ENCODE data around the gene CLRN2.

CLRN2 gene

GRCh38 chr4:17526695-17527477, 11.9 kb downstream of the CLRN2 start:
- Histone ChIP-seq H3K36me3 (ENCODE audit: control insufficient read depth in 1 of 2, insufficient read depth in 2 of 2, low read depth in 1 of 2, low read length in 2 of 2) (no peaks in the 10 kb centered on the region), H3K4me3 (ENCODE audit: insufficient read depth in 1 of 2, low read depth in 1 of 2, low read length in 2 of 2) (no peak overlapping the region), H3K4ac (ENCODE audit: low read depth in 1 of 2, low read length in 2 of 2) (no peak overlapping the region), H2AK5ac (ENCODE audit: low read length, severe bottlenecking) (no peak overlapping the region), H3K27ac (ENCODE audit: low read length, poor library complexity, severe bottlenecking) (no peak overlapping the region), H3K27me3 (ENCODE audit: control insufficient read depth in 1 of 2, insufficient read depth in 1 of 2, low read length in 2 of 2) (peaks cover 7 to 45% of the 10 kb centered on the region in 2 experiments), H3K23ac (ENCODE audit: low read length in 2 of 2) (no peak overlapping the region), H3K9ac (ENCODE audit: low read length) (no peak overlapping the region), H3K4me1 (ENCODE audit: control insufficient read depth, insufficient read depth, low read depth, low read length) (peaks cover 2% of the 10 kb centered on the region), H2BK120ac (ENCODE audit: low read depth, low read length) (no peak overlapping the region), H3K9me3 (ENCODE audit: control insufficient read depth, low read length) (no peaks in the 10 kb centered on the region), H2AFZ (ENCODE audit: low read depth, low read length) (no peak overlapping the region), H2BK12ac (ENCODE audit: low read length in 2 of 2) (no peak overlapping the region), H3K18ac (ENCODE audit: low read depth in 1 of 2, low read length in 2 of 2) (no peak overlapping the region), H2BK5ac (ENCODE audit: low read depth, low read length, poor library complexity, severe bottlenecking) (no peak overlapping the region), H2BK15ac (ENCODE audit: low read depth, poor library complexity, severe bottlenecking) (no peak overlapping the region), H4K8ac (ENCODE audit: low read length) (no peak overlapping the region), H4K91ac (ENCODE audit: low read length) (no peak overlapping the region), H3K4me2 (ENCODE audit: low read length, poor library complexity, severe bottlenecking) (no peak overlapping the region), H3K14ac (ENCODE audit: low read length in 2 of 2) (no peak overlapping the region), H3K79me1 (replicated peaks; ENCODE audit: low read length, poor library complexity, severe bottlenecking) (no peaks in the 10 kb centered on the region)
- 87% methylated on average over 26 of the region's 27 CpGs for WGBS
- peak; percentile 25 for DNase-seq

DNA sequence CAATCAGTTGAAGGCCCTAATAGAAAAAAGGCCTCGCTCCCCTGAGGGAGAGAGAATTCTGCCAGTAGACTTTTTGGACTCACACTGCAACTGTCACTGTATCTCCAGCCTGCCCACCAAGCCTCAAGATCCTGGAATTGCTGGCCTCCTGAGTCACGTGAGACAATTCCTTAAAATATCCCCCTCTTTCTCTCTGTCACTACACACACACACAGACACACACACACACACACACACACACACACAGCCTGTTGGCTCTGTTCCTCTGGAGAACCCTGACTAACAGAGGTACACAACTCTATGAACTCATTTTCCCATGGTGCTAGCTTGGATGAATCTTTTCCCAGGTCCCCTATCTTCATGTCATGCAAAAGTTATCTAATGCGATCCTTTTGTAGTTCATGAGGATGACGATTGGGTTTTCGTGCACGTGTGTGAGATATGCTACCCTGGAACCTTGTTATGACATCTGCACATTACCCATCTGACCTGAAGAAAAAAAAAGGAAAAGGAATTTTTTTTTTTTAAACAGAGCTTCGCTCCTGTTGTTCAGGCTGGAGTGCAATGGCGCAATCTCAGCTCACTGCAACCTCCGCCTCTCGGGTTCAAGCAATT, 13.7 kb downstream of the CLRN2 start:
- no peak for DNase-seq
- Histone ChIP-seq H4K8ac (ENCODE audit: low read length) (no peak overlapping the region), H2BK12ac (ENCODE audit: low read length in 2 of 2) (no peak overlapping the region), H3K9me3 (ENCODE audit: control insufficient read depth, low read length) (no peaks in the 10 kb centered on the region), H2AFZ (ENCODE audit: low read depth, low read length) (no peak overlapping the region), H3K14ac (ENCODE audit: low read length in 2 of 2) (no peak overlapping the region), H3K36me3 (ENCODE audit: control insufficient read depth in 1 of 2, insufficient read depth in 2 of 2, low read depth in 1 of 2, low read length in 2 of 2) (no peaks in the 10 kb centered on the region), H3K23ac (ENCODE audit: low read length in 2 of 2) (no peak overlapping the region), H2BK120ac (ENCODE audit: low read depth, low read length) (no peak overlapping the region), H3K4me1 (ENCODE audit: control insufficient read depth, insufficient read depth, low read depth, low read length) (peaks cover 3% of the 10 kb centered on the region), H3K27ac (ENCODE audit: low read length, poor library complexity, severe bottlenecking) (no peak overlapping the region), H3K4ac (ENCODE audit: low read depth in 1 of 2, low read length in 2 of 2) (no peak overlapping the region), H3K4me2 (ENCODE audit: low read length, poor library complexity, severe bottlenecking) (no peak overlapping the region), H3K79me1 (replicated peaks; ENCODE audit: low read length, poor library complexity, severe bottlenecking) (no peaks in the 10 kb centered on the region), H3K27me3 (ENCODE audit: control insufficient read depth in 1 of 2, insufficient read depth in 1 of 2, low read length in 2 of 2) (peaks cover 7 to 34% of the 10 kb centered on the region in 2 experiments), H4K91ac (ENCODE audit: low read length) (no peak overlapping the region), H2BK15ac (ENCODE audit: low read depth, poor library complexity, severe bottlenecking) (no peak overlapping the region), H3K4me3 (ENCODE audit: insufficient read depth in 1 of 2, low read depth in 1 of 2, low read length in 2 of 2) (no peak overlapping the region), H3K9ac (ENCODE audit: low read length) (no peak overlapping the region), H2BK5ac (ENCODE audit: low read depth, low read length, poor library complexity, severe bottlenecking) (no peak overlapping the region), H3K18ac (ENCODE audit: low read depth in 1 of 2, low read length in 2 of 2) (no peak overlapping the region), H2AK5ac (ENCODE audit: low read length, severe bottlenecking) (no peak overlapping the region)
- 91% methylated on average over 10 of the region's 10 CpGs for WGBS

- peaks cover 5 to 19% of the 10 kb centered on the region in 2 experiments for H3K27me3 ChIP-seq (ENCODE audit: control insufficient read depth in 1 of 2, insufficient read depth in 1 of 2, low read length in 2 of 2)
- no peak overlapping the region for H2AK5ac ChIP-seq (ENCODE audit: low read length, severe bottlenecking)
- H3K4me3 ChIP-seq (ENCODE audit: insufficient read depth in 1 of 2, low read depth in 1 of 2, low read length in 2 of 2) = no peak overlapping the region
- no peaks in the 10 kb centered on the region for H3K79me1 ChIP-seq (replicated peaks; ENCODE audit: low read length, poor library complexity, severe bottlenecking)
- H2AFZ ChIP-seq (ENCODE audit: low read depth, low read length) = no peak overlapping the region
- no peaks in the 10 kb centered on the region for H3K36me3 ChIP-seq (ENCODE audit: control insufficient read depth in 1 of 2, insufficient read depth in 2 of 2, low read depth in 1 of 2, low read length in 2 of 2)
- no peak for DNase-seq
- H3K23ac ChIP-seq (ENCODE audit: low read length in 2 of 2) = no peak overlapping the region
- H2BK12ac ChIP-seq (ENCODE audit: low read length in 2 of 2) = no peak overlapping the region
- H2BK5ac ChIP-seq (ENCODE audit: low read depth, low read length, poor library complexity, severe bottlenecking) = no peak overlapping the region
- no peak overlapping the region for H3K9ac ChIP-seq (ENCODE audit: low read length)
- H2BK15ac ChIP-seq (ENCODE audit: low read depth, poor library complexity, severe bottlenecking) = no peak overlapping the region
- peaks cover 2% of the 10 kb centered on the region for H3K4me1 ChIP-seq (ENCODE audit: control insufficient read depth, insufficient read depth, low read depth, low read length)
- H3K4ac ChIP-seq (ENCODE audit: low read depth in 1 of 2, low read length in 2 of 2) = no peak overlapping the region
- no peak overlapping the region for H3K14ac ChIP-seq (ENCODE audit: low read length in 2 of 2)
- no peaks in the 10 kb centered on the region for H3K9me3 ChIP-seq (ENCODE audit: control insufficient read depth, low read length)
- no peak overlapping the region for H3K27ac ChIP-seq (ENCODE audit: low read length, poor library complexity, severe bottlenecking)
- H4K8ac ChIP-seq (ENCODE audit: low read length) = no peak overlapping the region
- 71% methylated on average over 5 of the region's 8 CpGs for WGBS
- no peak overlapping the region for H3K18ac ChIP-seq (ENCODE audit: low read depth in 1 of 2, low read length in 2 of 2)
- no peak overlapping the region for H2BK120ac ChIP-seq (ENCODE audit: low read depth, low read length)
- H4K91ac ChIP-seq (ENCODE audit: low read length) = no peak overlapping the region
- H3K4me2 ChIP-seq (ENCODE audit: low read length, poor library complexity, severe bottlenecking) = no peak overlapping the region
Measured at GRCh38 chr4:17531538-17532285, 16.7 kb downstream of the CLRN2 start.

DNA sequence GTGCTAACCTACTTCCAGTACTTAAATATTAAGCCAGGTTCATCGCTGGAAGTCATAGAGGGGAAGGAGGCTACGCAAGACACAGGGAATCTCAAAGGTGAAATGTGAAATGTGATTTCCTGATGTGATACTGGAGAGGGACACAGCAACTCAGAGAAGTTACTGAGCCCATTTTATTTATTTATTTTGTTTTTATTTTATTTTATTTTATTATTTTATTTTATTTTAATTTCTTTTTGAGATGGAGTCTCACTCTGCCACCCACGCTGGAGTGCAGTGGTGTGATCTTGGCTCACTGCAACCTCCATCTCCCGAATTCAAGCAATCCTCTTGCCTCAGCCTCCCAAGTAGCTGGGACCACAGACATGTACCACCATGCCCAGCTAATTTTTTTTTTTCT, 19.7 kb downstream of the CLRN2 start:
- H3K4me3 ChIP-seq (ENCODE audit: insufficient read depth in 1 of 2, low read depth in 1 of 2, low read length in 2 of 2) = no peak overlapping the region
- no peak overlapping the region for H3K14ac ChIP-seq (ENCODE audit: low read length in 2 of 2)
- 89% methylated on average over 4 of the region's 4 CpGs for WGBS
- H3K27ac ChIP-seq (ENCODE audit: low read length, poor library complexity, severe bottlenecking) = no peak overlapping the region
- H2AK5ac ChIP-seq (ENCODE audit: low read length, severe bottlenecking) = no peak overlapping the region
- no peak overlapping the region for H3K4me2 ChIP-seq (ENCODE audit: low read length, poor library complexity, severe bottlenecking)
- peaks cover 0 to 4% of the 10 kb centered on the region in 2 experiments for H3K27me3 ChIP-seq (ENCODE audit: control insufficient read depth in 1 of 2, insufficient read depth in 1 of 2, low read length in 2 of 2)
- no peak overlapping the region for H2BK15ac ChIP-seq (ENCODE audit: low read depth, poor library complexity, severe bottlenecking)
- no peak overlapping the region for H3K9ac ChIP-seq (ENCODE audit: low read length)
- no peak for DNase-seq
- no peaks in the 10 kb centered on the region for H3K79me1 ChIP-seq (replicated peaks; ENCODE audit: low read length, poor library complexity, severe bottlenecking)
- no peak overlapping the region for H3K18ac ChIP-seq (ENCODE audit: low read depth in 1 of 2, low read length in 2 of 2)
- no peak overlapping the region for H2BK12ac ChIP-seq (ENCODE audit: low read length in 2 of 2)
- peaks cover 2% of the 10 kb centered on the region for H3K4me1 ChIP-seq (ENCODE audit: control insufficient read depth, insufficient read depth, low read depth, low read length)
- no peaks in the 10 kb centered on the region for H3K36me3 ChIP-seq (ENCODE audit: control insufficient read depth in 1 of 2, insufficient read depth in 2 of 2, low read depth in 1 of 2, low read length in 2 of 2)
- H3K9me3 ChIP-seq (ENCODE audit: control insufficient read depth, low read length) = no peaks in the 10 kb centered on the region
- no peak overlapping the region for H4K8ac ChIP-seq (ENCODE audit: low read length)
- no peak overlapping the region for H2BK120ac ChIP-seq (ENCODE audit: low read depth, low read length)
- H2AFZ ChIP-seq (ENCODE audit: low read depth, low read length) = no peak overlapping the region
- no peak overlapping the region for H3K4ac ChIP-seq (ENCODE audit: low read depth in 1 of 2, low read length in 2 of 2)
- H3K23ac ChIP-seq (ENCODE audit: low read length in 2 of 2) = no peak overlapping the region
- H4K91ac ChIP-seq (ENCODE audit: low read length) = no peak overlapping the region
- H2BK5ac ChIP-seq (ENCODE audit: low read depth, low read length, poor library complexity, severe bottlenecking) = no peak overlapping the region
